OCI-LY1 (cell line): ENCODE data around the gene CTBP2.

ENCODE experiments used
- H2AFZ ChIP-seq: fragments of 200-600 bp; sonication (generic), shearing (Covaris generic); 2 replicates; pipeline ENCODE4 v1.6.0; 2014; ENCODE audit warnings: antibody characterized with exemption, mild to moderate bottlenecking, low read length
- H3F3A ChIP-seq: fragments of 200-600 bp; sonication (generic), shearing (Covaris generic); 2 replicates; pipeline ENCODE4 v1.6.0; 2014; ENCODE audit warnings: mild to moderate bottlenecking, antibody characterized with exemption, low read length, moderate library complexity; ENCODE audit not compliant: insufficient read depth
- H3K27ac ChIP-seq: fragments of 200-600 bp; sonication (generic); 2 replicates; pipeline ENCODE4 v1.5.1; 2014; ENCODE audit warnings: low read length, mixed run types, mild to moderate bottlenecking, low read depth; ENCODE audit not compliant: poor library complexity, severe bottlenecking
- H3K27me3 ChIP-seq: fragments of 200-600 bp; sonication (generic); 2 replicates; pipeline ENCODE4 v1.6.0; 2014; ENCODE audit warnings: antibody characterized with exemption, mild to moderate bottlenecking, low read length, moderate library complexity; ENCODE audit not compliant: insufficient read depth
- H3K36me3 ChIP-seq: fragments of 200-600 bp; sonication (generic); 2 replicates; pipeline ENCODE4 v1.6.1; 2014; ENCODE audit warnings: mild to moderate bottlenecking, antibody characterized with exemption, low read length, moderate library complexity, mixed read lengths; ENCODE audit not compliant: insufficient read depth
- H3K4me1 ChIP-seq: fragments of 200-600 bp; sonication (generic); 2 replicates; pipeline ENCODE4 v1.5.1; 2014; ENCODE audit warnings: mild to moderate bottlenecking, low read length, moderate library complexity; ENCODE audit not compliant: insufficient read depth, severe bottlenecking
- H3K4me2 ChIP-seq: fragments of 200-600 bp; sonication (generic), shearing (Covaris generic); 2 replicates; pipeline ENCODE4 v1.6.1; 2014; ENCODE audit warnings: low read length
- H3K4me3 ChIP-seq: fragments of 200-600 bp; sonication (generic); 2 replicates; pipeline ENCODE4 v1.5.1; 2014; ENCODE audit warnings: low read length, low read depth, mild to moderate bottlenecking, mixed read lengths; ENCODE audit not compliant: poor library complexity, severe bottlenecking
- H3K79me2 ChIP-seq: fragments of 200-600 bp; shearing (Covaris generic); 2 replicates; pipeline ENCODE4 v1.6.1; 2016; ENCODE audit warnings: mixed run types, low read length, mixed read lengths; ENCODE audit not compliant: insufficient read depth
- H3K9ac ChIP-seq: fragments of 200-600 bp; sonication (generic), shearing (Covaris generic); 2 replicates; pipeline ENCODE4 v1.6.1; 2014; ENCODE audit warnings: mild to moderate bottlenecking, low read length, mixed read lengths
- H3K9me2 ChIP-seq: fragments of 200-600 bp; sonication (generic), shearing (Covaris generic); 2 replicates; pipeline ENCODE4 v1.6.1; 2014; ENCODE audit warnings: low read depth, mild to moderate bottlenecking, low read length, mixed read lengths
- H3K9me3 ChIP-seq: fragments of 200-600 bp; shearing (Covaris generic); 2 replicates; pipeline ENCODE4 v1.6.1; 2014; ENCODE audit warnings: low read length, mixed read lengths
- H4K20me1 ChIP-seq: fragments of 200-600 bp; sonication (generic), shearing (Covaris generic); 2 replicates; pipeline ENCODE4 v1.6.0; 2016; ENCODE audit warnings: mild to moderate bottlenecking, low read length; ENCODE audit not compliant: insufficient read depth
- EZH2 ChIP-seq: fragments of 200-600 bp; sonication (generic), shearing (Covaris generic); IDR thresholded peaks from 2 replicates; pipeline ENCODE4 v1.8.0; 2017; ENCODE audit warnings: borderline replicate concordance, mixed run types, mild to moderate bottlenecking, antibody characterized with exemption, low read length, moderate library complexity, mixed read lengths
- TF ChIP-seq, protein P1 (sequence below): fragments of 200-600 bp; sonication (generic), shearing (Covaris generic); IDR thresholded peaks from 2 replicates; pipeline ENCODE4 v1.5.1; 2017; ENCODE audit warnings: mild to moderate bottlenecking, antibody characterized with exemption, low read length, moderate library complexity, mixed read lengths

CTBP2 gene

DNA sequence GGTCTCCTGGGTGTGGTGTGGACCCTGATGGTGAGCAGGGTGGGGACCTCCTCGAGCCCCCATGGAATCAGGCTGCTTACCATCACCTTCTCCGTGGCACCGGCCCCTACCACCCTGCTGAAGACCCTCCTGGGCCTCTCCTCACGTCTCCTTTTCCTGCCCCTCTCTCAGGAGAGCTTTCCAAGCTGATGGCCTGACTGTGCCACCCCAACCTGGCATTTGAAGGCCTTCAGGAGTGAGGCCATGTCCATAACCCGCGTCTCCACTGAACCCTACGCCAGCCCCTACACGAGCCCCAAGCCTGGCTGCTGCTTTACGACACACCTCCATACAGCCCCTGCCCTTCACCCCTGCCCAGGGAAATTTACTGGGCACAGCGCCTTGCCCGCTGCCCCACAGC, 163.1 kb downstream of the CTBP2 start:
- Histone ChIP-seq H3K4me3 (no peak overlapping the region), H3K4me2 (no peak overlapping the region), H3K36me3 (no peaks in the 10 kb centered on the region), H3F3A (no peaks in the 10 kb centered on the region), H3K9ac (no peak overlapping the region), H3K27ac (no peak overlapping the region), H3K4me1 (no peaks in the 10 kb centered on the region), H3K9me2 (no peaks in the 10 kb centered on the region), H3K79me2 (no peaks in the 10 kb centered on the region), H2AFZ (no peak overlapping the region), H4K20me1 (no peaks in the 10 kb centered on the region), H3K27me3 (no peaks in the 10 kb centered on the region; the same call in 1 of the 2 replicates), H3K9me3 (no peaks in the 10 kb centered on the region)
- TF ChIP-seq, protein P1, sequence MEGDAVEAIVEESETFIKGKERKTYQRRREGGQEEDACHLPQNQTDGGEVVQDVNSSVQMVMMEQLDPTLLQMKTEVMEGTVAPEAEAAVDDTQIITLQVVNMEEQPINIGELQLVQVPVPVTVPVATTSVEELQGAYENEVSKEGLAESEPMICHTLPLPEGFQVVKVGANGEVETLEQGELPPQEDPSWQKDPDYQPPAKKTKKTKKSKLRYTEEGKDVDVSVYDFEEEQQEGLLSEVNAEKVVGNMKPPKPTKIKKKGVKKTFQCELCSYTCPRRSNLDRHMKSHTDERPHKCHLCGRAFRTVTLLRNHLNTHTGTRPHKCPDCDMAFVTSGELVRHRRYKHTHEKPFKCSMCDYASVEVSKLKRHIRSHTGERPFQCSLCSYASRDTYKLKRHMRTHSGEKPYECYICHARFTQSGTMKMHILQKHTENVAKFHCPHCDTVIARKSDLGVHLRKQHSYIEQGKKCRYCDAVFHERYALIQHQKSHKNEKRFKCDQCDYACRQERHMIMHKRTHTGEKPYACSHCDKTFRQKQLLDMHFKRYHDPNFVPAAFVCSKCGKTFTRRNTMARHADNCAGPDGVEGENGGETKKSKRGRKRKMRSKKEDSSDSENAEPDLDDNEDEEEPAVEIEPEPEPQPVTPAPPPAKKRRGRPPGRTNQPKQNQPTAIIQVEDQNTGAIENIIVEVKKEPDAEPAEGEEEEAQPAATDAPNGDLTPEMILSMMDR: no peak
- TF ChIP-seq EZH2: no peak

DNA sequence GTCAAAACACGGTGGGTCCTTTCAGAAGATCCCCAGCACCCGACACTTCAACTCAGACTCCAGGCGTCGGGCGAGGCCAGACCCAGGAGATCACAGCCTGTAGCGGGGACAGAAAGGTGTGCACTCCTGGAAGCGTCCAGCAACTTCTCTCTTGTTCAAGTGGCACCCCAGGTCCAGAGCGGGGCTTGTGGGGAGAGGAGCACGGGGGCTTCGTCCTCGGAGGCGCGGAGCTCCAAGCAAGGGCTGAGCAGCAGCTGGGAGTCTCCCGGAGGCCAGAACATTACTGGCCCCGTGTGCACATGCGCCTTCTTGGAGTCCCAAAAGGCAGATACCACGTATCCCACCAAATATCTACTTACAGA, 163.5 kb downstream of the CTBP2 start:
- Histone ChIP-seq H3K36me3 (no peaks in the 10 kb centered on the region), H3K4me3 (no peak overlapping the region), H3K79me2 (no peaks in the 10 kb centered on the region), H3K9ac (no peak overlapping the region), H3K4me1 (no peaks in the 10 kb centered on the region), H3K9me3 (no peaks in the 10 kb centered on the region), H3K4me2 (no peak overlapping the region), H3K27me3 (no peaks in the 10 kb centered on the region; the same call in 1 of the 2 replicates), H4K20me1 (no peaks in the 10 kb centered on the region), H3K9me2 (no peaks in the 10 kb centered on the region), H2AFZ (no peak overlapping the region), H3K27ac (no peak overlapping the region), H3F3A (no peaks in the 10 kb centered on the region)
- TF ChIP-seq, protein P1: no peak
- TF ChIP-seq EZH2: no peak

DNA sequence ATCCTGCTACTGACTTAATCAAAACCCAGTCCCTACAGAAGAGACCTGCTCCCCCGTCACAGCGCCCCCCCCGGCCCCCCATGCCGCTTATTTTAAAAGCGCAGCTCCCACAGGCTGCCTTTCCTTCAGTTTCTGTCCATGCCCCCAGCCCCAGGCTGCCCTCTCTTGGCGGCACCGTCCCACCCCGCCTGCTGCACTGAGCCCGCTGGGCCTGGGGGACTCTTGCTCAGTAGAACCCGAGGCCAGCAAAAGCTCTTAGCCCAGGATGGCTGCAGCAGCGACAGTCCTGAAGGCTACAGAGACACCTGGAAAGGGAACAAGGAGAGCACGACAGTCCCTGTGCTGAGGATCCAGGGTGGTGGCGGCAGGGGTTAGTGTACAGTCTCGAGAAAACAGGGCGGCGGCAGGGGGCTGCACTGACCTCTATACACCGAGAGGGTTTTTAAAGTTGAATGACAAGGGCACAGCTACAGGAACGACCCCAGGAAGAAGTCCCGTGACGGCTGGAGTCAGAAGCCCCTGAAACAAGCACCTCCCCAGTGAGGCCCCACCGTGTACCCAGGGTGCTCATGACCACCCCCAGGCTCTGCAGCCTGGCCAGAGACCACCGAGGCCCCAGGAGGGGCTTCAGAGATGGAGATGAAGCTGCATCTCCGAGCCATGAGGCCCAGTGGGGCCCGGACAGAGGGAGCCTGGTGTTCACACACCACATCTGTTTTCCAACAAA, 164.1 kb downstream of the CTBP2 start:
- H3K27ac ChIP-seq: no peak overlapping the region
- no peaks in the 10 kb centered on the region for H3K36me3 ChIP-seq
- H3K9me3 ChIP-seq: no peaks in the 10 kb centered on the region
- H3K27me3 ChIP-seq: no peaks in the 10 kb centered on the region; the same call in 1 of the 2 replicates
- no peaks in the 10 kb centered on the region for H3K4me1 ChIP-seq
- H3F3A ChIP-seq: no peaks in the 10 kb centered on the region
- no peak overlapping the region for H3K9ac ChIP-seq
- no peak overlapping the region for H3K4me2 ChIP-seq
- H3K9me2 ChIP-seq: no peaks in the 10 kb centered on the region
- no peak overlapping the region for H2AFZ ChIP-seq
- H3K79me2 ChIP-seq: no peaks in the 10 kb centered on the region
- TF ChIP-seq, protein P1: no peak
- TF ChIP-seq EZH2: no peak
- H3K4me3 ChIP-seq: no peak overlapping the region
- no peaks in the 10 kb centered on the region for H4K20me1 ChIP-seq
